Measurements from ENCODE around the gene GPBAR1. TPM values are rescaled to one million over a fixed set of nuclear protein-coding genes. Genes with fewer than 3 reads are reported as not detected.

The GPBAR1 gene
- total and polyA plus RNA-seq, 9 of the 15 experiments (the other 6 are each of a cell fraction or from before 2014, with no cell fraction given): not detected

GRCh38 chr2:218280260-218280870 lies 19.6 kb downstream of the GPBAR1 start:
- Histone ChIP-seq H3K27ac (ENCODE audit: extremely low read depth, low read depth, low read length) (no peak overlapping the region), H3K36me3 (ENCODE audit: control insufficient read depth, insufficient read depth, low read length) (peaks cover 93% of the 10 kb centered on the region), H3K4me2 (ENCODE audit: insufficient read depth, low read length) (no peak overlapping the region), H3K9me1 (ENCODE audit: control insufficient read depth, insufficient read depth, low read length) (no peaks in the 10 kb centered on the region), H2AFZ (ENCODE audit: low read depth, low read length) (no peak overlapping the region), H3K9me3 (replicated peaks; ENCODE audit: control insufficient read depth, insufficient read depth, low read depth, low read length) (no peaks in the 10 kb centered on the region), H3K27me3 (ENCODE audit: control insufficient read depth in 2 of 2, insufficient read depth in 2 of 2, low read length in 2 of 2) (no peaks in the 10 kb centered on the region), H3K4me1 (replicated peaks in 1 of 2; ENCODE audit: control insufficient read depth in 2 of 2, insufficient read depth in 2 of 2, low read length in 2 of 2) (peaks cover 11 to 22% of the 10 kb centered on the region in 2 experiments), H4K20me1 (replicated peaks; ENCODE audit: control insufficient read depth, insufficient read depth, low read length) (peaks cover 11% of the 10 kb centered on the region; the same call in 1 of the 2 replicates), H3K4me3 (no peak overlapping the region), H3K9ac (ENCODE audit: insufficient read depth in 1 of 2, low read depth in 2 of 2, low read length in 2 of 2) (no peak overlapping the region), H3K79me2 (ENCODE audit: control insufficient read depth, insufficient read depth, low read length) (peaks cover 40% of the 10 kb centered on the region)
- in situ Hi-C loops (cut with MboI) (no loop called here), intact Hi-C loops (cut with micrococcal nuclease) (no loop called here)
- 98% methylated on average over 6 of the region's 14 CpGs for WGBS (ENCODE audit: insufficient coverage, low coverage, missing lambda C conversion rate)
- no peak for DNase-seq (ENCODE audit: extremely low read depth in 1 of 4, low spot score in 3 of 4)
- CTCF ChIA-PET (ENCODE audit: low intra/inter-chr PET ratio): no interaction called here
- no TSS peak for BruUV-seq (replicated peaks)
- no peak for FAIRE-seq
- POLR2A ChIA-PET: interaction anchor here (0.6 to 1.6 kb wide), 4 partner anchors 10 to 581 kb away, joined by 3 to 6 read pairs (median 3); partner anchors contain the start of genes AAMP and PNKD
- no peak for ATAC-seq
- no peak for TF ChIP-seq ZNF584 (CRISPR knock-in tag; IDR thresholded peaks at IDR 0.05; ENCODE audit: low read depth)
- peak; percentile 42; the same call in 1 of the 2 replicates for TF ChIP-seq RBFOX2 (IDR thresholded peaks at IDR 0.05; ENCODE audit: low read depth, low read length)
- peak; percentile 37; the same call in 1 of the 2 replicates for TF ChIP-seq POLR2G (IDR thresholded peaks at IDR 0.05; ENCODE audit: low read depth, low read length)

- POLR2A ChIA-PET: interaction anchor here (0.9 kb wide), 1 partner anchor 580 kb away, joined by 3 read pairs; no protein-coding TSS in a partner anchor
- H3K4me2 ChIP-seq (ENCODE audit: insufficient read depth, low read length): no peak overlapping the region
Measured at GRCh38 chr2:218281449-218281848, 20.6 kb downstream of the GPBAR1 start.

More at GRCh38 chr2:218281449-218281848, 20.6 kb downstream of the GPBAR1 start:
- no peak for DNase-seq (ENCODE audit: extremely low read depth in 1 of 4, low spot score in 3 of 4)
- FAIRE-seq: no peak
- no peak overlapping the region for H3K9ac ChIP-seq (ENCODE audit: insufficient read depth in 1 of 2, low read depth in 2 of 2, low read length in 2 of 2)
- intact Hi-C loops (cut with micrococcal nuclease): no loop called here
- in situ Hi-C loops (cut with MboI): no loop called here
- BruUV-seq (replicated peaks): no TSS peak
- WGBS (ENCODE audit: insufficient coverage, low coverage, missing lambda C conversion rate): 76% methylated on average over 3 of the region's 3 CpGs
- H3K9me3 ChIP-seq (replicated peaks; ENCODE audit: control insufficient read depth, insufficient read depth, low read depth, low read length): no peaks in the 10 kb centered on the region
- no peak overlapping the region for H2AFZ ChIP-seq (ENCODE audit: low read depth, low read length)
- H3K27me3 ChIP-seq (ENCODE audit: control insufficient read depth in 2 of 2, insufficient read depth in 2 of 2, low read length in 2 of 2): no peaks in the 10 kb centered on the region
- TF ChIP-seq NFRKB (IDR thresholded peaks at IDR 0.05; ENCODE audit: low read depth): no peak
- TF ChIP-seq KLF13 (tag; IDR thresholded peaks at IDR 0.05; ENCODE audit: borderline replicate concordance, low read depth): no peak
- no peak for TF ChIP-seq GABPB1 (CRISPR knock-in tag; IDR thresholded peaks at IDR 0.05)
- no peak for TF ChIP-seq ZNF134 (CRISPR knock-in tag; conservative IDR thresholded peaks at IDR 0.05)
- no peak for TF ChIP-seq MAX (CRISPR knock-in tag; IDR thresholded peaks at IDR 0.05)
- TF ChIP-seq IRF1 (CRISPR knock-in tag; IDR thresholded peaks at IDR 0.05; ENCODE audit: borderline replicate concordance): no peak
- H3K9me1 ChIP-seq (ENCODE audit: control insufficient read depth, insufficient read depth, low read length): no peaks in the 10 kb centered on the region
- H3K27ac ChIP-seq (ENCODE audit: extremely low read depth, low read depth, low read length): no peak overlapping the region
- H3K4me3 ChIP-seq: no peak overlapping the region
- CTCF ChIA-PET (ENCODE audit: low intra/inter-chr PET ratio): no interaction called here
- peaks cover 22 to 32% of the 10 kb centered on the region in 2 experiments for H3K4me1 ChIP-seq (replicated peaks in 1 of 2; ENCODE audit: control insufficient read depth in 2 of 2, insufficient read depth in 2 of 2, low read length in 2 of 2)
- H3K79me2 ChIP-seq (ENCODE audit: control insufficient read depth, insufficient read depth, low read length): peaks cover 50% of the 10 kb centered on the region
- H3K36me3 ChIP-seq (ENCODE audit: control insufficient read depth, insufficient read depth, low read length): peaks cover 93% of the 10 kb centered on the region
- peaks cover 5% of the 10 kb centered on the region; the same call in 1 of the 2 replicates for H4K20me1 ChIP-seq (replicated peaks; ENCODE audit: control insufficient read depth, insufficient read depth, low read length)
- no peak for ATAC-seq

Measured in K562 (cell line).